Ovary (tissue), 3 donors: ENCODE results near the gene PYCR2.

Experiments used
- EP300 ChIP-seq: sonication (generic); formaldehyde crosslinking; IDR thresholded peaks from one replicate; pipeline ENCODE4 v1.6.1; 2017; ENCODE audit warnings: antibody characterized with exemption
- POLR2A ChIP-seq: fragments of 450-650 bp; IDR thresholded peaks from one replicate; pipeline ENCODE4 v1.6.1; 2017; ENCODE audit warnings: antibody characterized with exemption, mild to moderate bottlenecking, moderate library complexity
- TF ChIP-seq, protein P1 (sequence below), 3 donors: fragments of 450-650 bp in 2 of 3; fragments of 200-600 bp in 1 of 3; IDR thresholded peaks; one replicate each; pipeline versions ENCODE4 v1.5.1 to v1.8.0; 2016 to 2022; ENCODE audit warnings: antibody characterized with exemption in 3 of 3, mild to moderate bottlenecking in 1 of 3
- donor health status: DM: no; HTN: no; CAD: no.

DNA sequence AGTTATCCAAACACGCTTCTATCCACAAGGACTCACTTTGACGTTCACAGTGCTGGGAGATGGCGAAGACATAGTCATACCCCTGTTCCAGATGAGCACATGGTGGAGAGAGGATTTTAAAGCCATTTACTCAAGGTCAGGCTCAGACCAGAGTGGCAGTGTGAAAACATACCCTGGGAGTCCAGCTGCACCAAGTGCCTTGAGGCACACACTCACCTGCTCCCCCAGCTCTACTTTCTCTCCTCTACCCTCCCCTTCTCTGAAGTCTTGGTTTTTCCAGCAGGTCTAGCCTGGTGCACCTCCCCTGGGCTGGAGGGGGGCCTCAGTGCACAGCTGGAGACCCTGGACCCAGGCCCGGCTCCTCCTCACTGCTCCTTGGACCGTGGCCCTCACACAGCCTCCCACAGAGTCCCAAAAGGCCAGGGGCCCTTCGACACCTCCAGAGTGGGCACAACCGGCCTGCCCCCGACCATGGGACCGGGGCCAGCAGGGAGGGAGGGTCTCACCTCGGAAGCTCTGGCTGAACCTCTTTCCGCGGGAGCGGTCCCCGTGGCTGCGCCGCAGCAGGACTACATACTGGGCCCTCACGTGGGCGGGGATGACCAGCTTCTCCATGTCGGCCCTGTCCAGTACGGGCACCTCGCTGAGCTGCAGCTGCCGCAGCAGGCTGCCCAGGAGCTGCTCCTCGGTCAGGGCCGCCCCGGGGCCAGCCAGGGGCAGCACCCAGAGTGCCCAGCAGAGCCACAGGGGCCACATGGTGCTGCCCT is 16.5 kb upstream of the PYCR2 start:
- TF ChIP-seq, protein P1, sequence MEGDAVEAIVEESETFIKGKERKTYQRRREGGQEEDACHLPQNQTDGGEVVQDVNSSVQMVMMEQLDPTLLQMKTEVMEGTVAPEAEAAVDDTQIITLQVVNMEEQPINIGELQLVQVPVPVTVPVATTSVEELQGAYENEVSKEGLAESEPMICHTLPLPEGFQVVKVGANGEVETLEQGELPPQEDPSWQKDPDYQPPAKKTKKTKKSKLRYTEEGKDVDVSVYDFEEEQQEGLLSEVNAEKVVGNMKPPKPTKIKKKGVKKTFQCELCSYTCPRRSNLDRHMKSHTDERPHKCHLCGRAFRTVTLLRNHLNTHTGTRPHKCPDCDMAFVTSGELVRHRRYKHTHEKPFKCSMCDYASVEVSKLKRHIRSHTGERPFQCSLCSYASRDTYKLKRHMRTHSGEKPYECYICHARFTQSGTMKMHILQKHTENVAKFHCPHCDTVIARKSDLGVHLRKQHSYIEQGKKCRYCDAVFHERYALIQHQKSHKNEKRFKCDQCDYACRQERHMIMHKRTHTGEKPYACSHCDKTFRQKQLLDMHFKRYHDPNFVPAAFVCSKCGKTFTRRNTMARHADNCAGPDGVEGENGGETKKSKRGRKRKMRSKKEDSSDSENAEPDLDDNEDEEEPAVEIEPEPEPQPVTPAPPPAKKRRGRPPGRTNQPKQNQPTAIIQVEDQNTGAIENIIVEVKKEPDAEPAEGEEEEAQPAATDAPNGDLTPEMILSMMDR (IDR thresholded peaks at IDR 0.05), result no peak
- TF ChIP-seq POLR2A (no peak), EP300 (no peak)
